PC-3 (cell line): Measurements from ENCODE around the gene MSMB. TPM values are rescaled to one million over a fixed set of nuclear protein-coding genes. Genes with fewer than 3 reads are reported as not detected.

Experiments used
- ATAC-seq: fragments of 200-7000 bp; cut with Tn5 transposase; 2 replicates; pipeline ENCODE4 v1.9.1; 2020; ENCODE audit warnings: mild to moderate bottlenecking, moderate library complexity
- BruUV-seq: library from RNA; stranded (reverse); fragments of 400-500 nt; replicated peaks from 2 replicates; lab custom pipeline; 2021; lab: Mats Ljungman, UMichigan
- CTCF ChIA-PET: fragments of 300-600 bp; sonication (Branson Sonifier 250); formaldehyde crosslinking; loops from one replicate; lab custom pipeline; 2022; ENCODE audit warnings: antibody characterized with exemption; lab: Charles Lee
- POLR2A ChIA-PET: fragments of 300-600 bp; sonication (Branson Sonifier 250); formaldehyde crosslinking; loops from one replicate; lab custom pipeline; 2022; ENCODE audit warnings: antibody characterized with exemption; ENCODE audit not compliant: unreplicated experiment; lab: Charles Lee
- DNase-seq: peaks from one replicate; pipeline ENCODE4 v3.0.0-alpha.2; 2015
- H2AFZ ChIP-seq: fragments of 300-600 bp; sonication (generic); 2 replicates; pipeline ENCODE4 v1.6.0; 2016; ENCODE audit warnings: antibody characterized with exemption, low read length
- H3F3A ChIP-seq: fragments of 300-600 bp; sonication (generic); one replicate; pipeline ENCODE4 v1.6.0; 2017; ENCODE audit warnings: antibody characterized with exemption, low read length, control low read depth, mild to moderate bottlenecking; ENCODE audit not compliant: unreplicated experiment
- H3K27ac ChIP-seq: fragments of 300-600 bp; sonication (generic); 2 replicates; pipeline ENCODE4 v1.5.1; 2016; ENCODE audit warnings: mild to moderate bottlenecking, low read length
- H3K27me3 ChIP-seq: fragments of 300-600 bp; sonication (generic); 2 replicates; pipeline ENCODE4 v1.6.1; 2016; ENCODE audit warnings: low read length, mixed read lengths
- H3K36me3 ChIP-seq: fragments of 300-600 bp; sonication (generic); 2 replicates; pipeline ENCODE4 v1.6.1; 2016; ENCODE audit warnings: low read depth, mixed run types, low read length, mixed read lengths
- H3K4me1 ChIP-seq: fragments of 300-600 bp; sonication (generic); 2 replicates; pipeline ENCODE4 v1.5.1; 2016; ENCODE audit warnings: low read length; ENCODE audit not compliant: insufficient read depth
- H3K4me2 ChIP-seq: fragments of 300-600 bp; sonication (generic); 2 replicates; pipeline ENCODE4 v1.6.0; 2016; ENCODE audit warnings: low read length
- H3K4me3 ChIP-seq: fragments of 300-600 bp; sonication (generic); 2 replicates; pipeline ENCODE4 v1.5.1; 2016; ENCODE audit warnings: mild to moderate bottlenecking, low read length, mixed read lengths
- H3K79me2 ChIP-seq: fragments of 300-600 bp; sonication (generic); 2 replicates; pipeline ENCODE4 v1.6.1; 2017; ENCODE audit warnings: low read length, mixed read lengths
- H3K9ac ChIP-seq: fragments of 300-600 bp; sonication (generic); 2 replicates; pipeline ENCODE4 v1.6.0; 2016; ENCODE audit warnings: mild to moderate bottlenecking, low read length
- H3K9me2 ChIP-seq: fragments of 300-600 bp; sonication (generic); replicated peaks from 2 replicates; pipeline ENCODE4 v1.6.1; 2016; ENCODE audit warnings: mixed run types, low read length, mixed read lengths
- H3K9me3 ChIP-seq: fragments of 300-600 bp; sonication (generic); 2 replicates; pipeline ENCODE4 v1.6.1; 2016; ENCODE audit warnings: low read length, mixed read lengths
- H4K20me1 ChIP-seq: fragments of 300-600 bp; sonication (generic); 2 replicates; pipeline ENCODE4 v1.6.1; 2016; ENCODE audit warnings: low read length, mixed read lengths
- CTCF ChIP-seq: fragments of 300-600 bp; sonication (generic); conservative IDR thresholded peaks from 2 replicates; pipeline ENCODE4 v1.5.1; 2017; ENCODE audit warnings: antibody characterized with exemption, low read depth, mild to moderate bottlenecking, low read length
- EZH2 ChIP-seq: fragments of 300-600 bp; sonication (generic); IDR thresholded peaks from one replicate; pipeline ENCODE4 v1.6.1; 2017; ENCODE audit warnings: antibody characterized with exemption, mild to moderate bottlenecking, low read length; ENCODE audit not compliant: unreplicated experiment
- EZH2phosphoT487 ChIP-seq: fragments of 300-600 bp; sonication (generic); IDR thresholded peaks from 2 replicates; pipeline ENCODE4 v1.6.1; 2018; ENCODE audit warnings: mild to moderate bottlenecking, antibody characterized with exemption, low read length, borderline replicate concordance
- intact Hi-C: fragments of 100-400 bp; cut with micrococcal nuclease; formaldehyde crosslinking; loops from 2 replicates; pipeline ENCODE4 v1.9.0; 2023
- total RNA-seq: library from RNA; depleted of rRNA; stranded (reverse); fragments of >200 nt; gene quantifications from 2 replicates; pipeline ENCODE4 v1.2.3, GENCODE V29; 2014

The MSMB gene
- total RNA-seq, 1 experiment from 2014 or later, result not detected

DNA sequence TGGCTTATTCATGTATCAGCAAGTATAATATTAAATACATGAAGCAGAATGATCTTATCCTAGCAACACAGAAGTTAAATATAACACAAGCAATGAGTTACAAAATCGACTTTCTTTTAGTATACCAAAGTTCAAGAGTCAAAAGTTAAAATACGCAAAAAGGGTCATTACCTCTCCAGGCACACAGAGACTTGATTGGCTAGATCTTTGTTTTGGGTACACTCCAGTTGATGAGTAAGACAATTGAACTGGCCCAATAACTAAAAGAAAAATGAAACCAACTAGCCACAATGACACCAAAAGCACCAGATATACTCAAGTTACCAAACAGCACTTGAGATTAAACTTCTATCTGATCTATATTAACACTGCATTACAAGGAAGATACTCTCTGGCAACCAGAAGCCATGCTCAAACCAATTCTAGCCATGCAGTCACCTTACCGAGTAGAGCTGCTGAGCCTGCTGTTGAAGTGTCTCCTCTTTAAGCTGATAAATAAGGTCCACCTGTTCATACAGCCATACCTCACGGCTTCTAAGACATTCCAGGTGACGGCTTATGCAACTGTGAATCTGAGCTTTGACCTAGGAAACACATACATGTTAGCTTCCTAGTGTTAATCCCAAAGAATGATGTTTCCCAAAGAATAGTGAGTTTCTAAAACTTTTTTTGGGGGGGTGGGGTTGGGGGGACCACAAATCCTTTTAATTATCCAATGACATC, 31.2 kb downstream of the MSMB start:
- Histone ChIP-seq H3K4me3 (no peak overlapping the region), H2AFZ (no peak overlapping the region), H3K9me3 (no peaks in the 10 kb centered on the region), H3F3A (no peaks in the 10 kb centered on the region), H3K36me3 (peaks cover 30% of the 10 kb centered on the region; the same call in 1 of the 2 replicates), H3K27me3 (no peaks in the 10 kb centered on the region), H3K9ac (no peak overlapping the region), H3K4me1 (peaks cover 7% of the 10 kb centered on the region), H3K9me2 (no peaks in the 10 kb centered on the region), H3K4me2 (no peak overlapping the region), H3K79me2 (peaks cover 44% of the 10 kb centered on the region), H3K27ac (no peak overlapping the region), H4K20me1 (peaks cover 20% of the 10 kb centered on the region; the same call in 1 of the 2 replicates)
- TF ChIP-seq EZH2phosphoT487 (no peak), CTCF (no peak), EZH2 (no peak)
- ATAC-seq (peak; percentile 20), DNase-seq (no peak)
- POLR2A ChIA-PET, result no interaction called here
- intact Hi-C loops, result no loop called here
- BruUV-seq, result no TSS peak
- CTCF ChIA-PET, result no interaction called here

DNA sequence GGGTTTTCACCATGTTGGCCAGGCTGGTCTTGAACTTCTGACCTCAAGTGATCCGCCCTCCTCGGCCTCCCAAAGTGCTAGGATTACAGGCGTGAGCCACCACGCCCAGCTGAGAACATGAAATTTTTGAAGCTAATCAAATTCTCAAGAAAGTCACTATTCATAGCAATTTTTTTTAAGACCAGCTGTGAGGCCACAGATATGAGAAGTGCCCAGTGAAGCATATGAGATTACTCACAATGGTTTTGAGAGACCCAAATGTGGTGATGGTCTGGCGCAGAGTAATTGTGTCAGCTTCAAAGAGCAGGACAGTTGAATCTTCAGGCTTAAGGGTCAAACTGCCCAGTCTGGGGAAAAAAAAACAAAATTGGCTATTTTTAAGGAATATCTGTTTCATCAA, 31.9 kb downstream of the MSMB start:
- Histone ChIP-seq H3K27me3 (no peaks in the 10 kb centered on the region), H3K27ac (no peak overlapping the region), H4K20me1 (peaks cover 14% of the 10 kb centered on the region; the same call in 1 of the 2 replicates), H3K79me2 (peaks cover 37% of the 10 kb centered on the region), H2AFZ (no peak overlapping the region), H3F3A (no peaks in the 10 kb centered on the region), H3K4me1 (peaks cover 7% of the 10 kb centered on the region), H3K9me3 (no peaks in the 10 kb centered on the region), H3K9ac (no peak overlapping the region), H3K9me2 (no peaks in the 10 kb centered on the region), H3K4me3 (no peak overlapping the region), H3K36me3 (peaks cover 34% of the 10 kb centered on the region), H3K4me2 (no peak overlapping the region)
- ChIA-PET CTCF (no interaction called here), POLR2A (no interaction called here)
- no peak for TF ChIP-seq CTCF
- no peak for TF ChIP-seq EZH2
- no peak for TF ChIP-seq EZH2phosphoT487
- DNase-seq (no peak), ATAC-seq (no peak)
- BruUV-seq, result no TSS peak
- intact Hi-C loops, result no loop called here

- no TSS peak for BruUV-seq
- DNase-seq (no peak), ATAC-seq (peak; percentile 20; the same call in 1 of the 2 replicates)
- Histone ChIP-seq H3F3A (no peaks in the 10 kb centered on the region), H3K4me1 (peaks cover 7% of the 10 kb centered on the region), H4K20me1 (peaks cover 4% of the 10 kb centered on the region; the same call in 1 of the 2 replicates), H3K27ac (no peak overlapping the region), H3K9me3 (no peaks in the 10 kb centered on the region), H2AFZ (no peak overlapping the region), H3K9me2 (no peaks in the 10 kb centered on the region), H3K36me3 (peaks cover 44% of the 10 kb centered on the region), H3K79me2 (peaks cover 23% of the 10 kb centered on the region), H3K9ac (no peak overlapping the region), H3K4me2 (no peak overlapping the region), H3K4me3 (no peak overlapping the region), H3K27me3 (no peaks in the 10 kb centered on the region)
- CTCF ChIA-PET, result no interaction called here
- TF ChIP-seq EZH2, result no peak
- TF ChIP-seq CTCF, result no peak
- TF ChIP-seq EZH2phosphoT487, result no peak
- POLR2A ChIA-PET, result no interaction called here
- intact Hi-C loops, result no loop called here
These were observed 33.3 kb downstream of the MSMB start for GRCh38 chr10:46012746-46013145.
